H1 (cell line): ENCODE results near the gene PCDHA5.
A peak's percentile ranks its signal among the peaks of the same experiment; 100 is the strongest.

ENCODE experiments used
- CEBPB ChIP-seq: IDR thresholded peaks from 2 replicates; pipeline ENCODE4 v1.6.1; 2012; ENCODE audit warnings: low read depth, low read length
- CTBP2 ChIP-seq: IDR thresholded peaks from 2 replicates; pipeline ENCODE4 v1.7.0; 2011; ENCODE audit warnings: borderline replicate concordance, mild to moderate bottlenecking, moderate library complexity, mixed read lengths, low read length; ENCODE audit not compliant: insufficient read depth, insufficient read length
- CTCF ChIP-seq, 3 experiments: IDR thresholded peaks; 1 replicate in 2 of 3; 2 replicates in 1 of 3; pipeline versions ENCODE4 v1.5.1 to v1.6.1; 2011; ENCODE audit warnings: low read length in 3 of 3, mild to moderate bottlenecking in 3 of 3, inconsistent platforms in 2 of 3, low read depth in 1 of 3, moderate library complexity in 1 of 3; ENCODE audit not compliant: insufficient read depth in 1 of 3; ENCODE audit errors: control extremely low read depth in 1 of 3
- MAX ChIP-seq: IDR thresholded peaks from 2 replicates; pipeline ENCODE4 v1.6.1; 2012; ENCODE audit warnings: inconsistent platforms
- SIN3A ChIP-seq, 2 experiments: IDR thresholded peaks in 1 of 2; conservative IDR thresholded peaks in 1 of 2; 2 replicates each; pipeline ENCODE4 v1.6.1; 2011 to 2012; ENCODE audit warnings: low read length in 2 of 2, improper control_type of control experiment in 1 of 2, low read depth in 1 of 2, mild to moderate bottlenecking in 1 of 2

GRCh38 chr5:140833993-140834392 is 12.6 kb downstream of the PCDHA5 start, which contains the start of gene PCDHA7:
- TF ChIP-seq SIN3A (conservative IDR thresholded peaks at IDR 0.05 in 1 of 2, IDR thresholded peaks at IDR 0.05 in 1 of 2; ENCODE audit: low read depth in 1 of 2, low read length in 2 of 2) (no peak), MAX (no peak), CTBP2 (no peak), CEBPB (no peak), CTCF (IDR thresholded peaks at IDR 0.05; ENCODE audit: control extremely low read depth in 1 of 3, insufficient read depth in 1 of 3, low read depth in 1 of 3, low read length in 3 of 3) (peak in 1 of 3 experiments; percentile 11; a peak in 1 of 4 replicates)
